K562 (cell line): ENCODE results near the gene GASK1B. TPM values are rescaled to one million over a fixed set of nuclear protein-coding genes. Genes with fewer than 3 reads are reported as not detected.

Source experiments
- ATAC-seq: fragments of 200-7000 bp; cut with Tn5 transposase; 3 replicates; pipeline ENCODE4 v1.9.1; 2020; ENCODE audit warnings: moderate library complexity
- BruUV-seq: library from RNA; stranded (reverse); fragments of 400-500 nt; replicated peaks from 2 replicates; lab custom pipeline; 2021; lab: Mats Ljungman, UMichigan
- CTCF ChIA-PET: fragments of 300-600 bp; formaldehyde crosslinking; extraction: SDS; loops from one replicate; lab custom pipeline; 2021; ENCODE audit warnings: low intra/inter-chr PET ratio; lab: Yijun Ruan, JAX
- POLR2A ChIA-PET: fragments of 300-600, 350-650 bp; sonication (Branson Sonifier 250); formaldehyde crosslinking; extraction: SDS; loops from one replicate; lab custom pipeline; 2021; ENCODE audit warnings: antibody characterized with exemption, inconsistent platforms; lab: Yijun Ruan, JAX
- DNase-seq, 4 experiments: peaks; one replicate each; pipeline versions ENCODE4 v3.0.0 to v3.0.0-alpha.2; 2011 to 2018; ENCODE audit warnings: low spot score in 3 of 4, mixed read lengths in 3 of 4; ENCODE audit errors: extremely low read depth in 1 of 4
- FAIRE-seq: peaks from 2 replicates; lab custom pipeline; 2011; peaks lifted over from hg19 to GRCh38; lab: Jason Lieb, UNC
- H2AFZ ChIP-seq: 2 replicates; pipeline ENCODE4 v1.6.0; 2011; ENCODE audit warnings: low read depth, low read length, control low read depth, inconsistent platforms
- H3K27ac ChIP-seq: fragments of 200-600 bp; 3 replicates; pipeline ENCODE4 v1.8.0; 2011; ENCODE audit warnings: low read depth, mild to moderate bottlenecking, control low read depth, inconsistent platforms, low read length, moderate library complexity, mixed read lengths; ENCODE audit errors: extremely low read depth
- H3K27me3 ChIP-seq, 2 experiments: fragments of 300-600 bp in 1 of 2; 2 replicates in 1 of 2; 3 replicates in 1 of 2; pipeline versions ENCODE4 v1.6.0 to v1.8.0; 2011; ENCODE audit warnings: inconsistent platforms in 2 of 2, low read length in 2 of 2, mild to moderate bottlenecking in 1 of 2, mixed read lengths in 1 of 2, moderate library complexity in 1 of 2; ENCODE audit not compliant: control insufficient read depth in 2 of 2, insufficient read depth in 2 of 2
- H3K36me3 ChIP-seq: fragments of 300-600 bp; 3 replicates; pipeline ENCODE4 v1.8.0; 2011; ENCODE audit warnings: mild to moderate bottlenecking, low read length, inconsistent platforms; ENCODE audit not compliant: control insufficient read depth, insufficient read depth
- H3K4me1 ChIP-seq, 2 experiments: fragments of 200-600 bp in 1 of 2; replicated peaks in 1 of 2; 2 replicates in 1 of 2; 3 replicates in 1 of 2; pipeline versions ENCODE4 v1.5.1 to v1.8.0; 2011; ENCODE audit warnings: inconsistent platforms in 2 of 2, low read length in 2 of 2, mild to moderate bottlenecking in 1 of 2, mixed read lengths in 1 of 2, moderate library complexity in 1 of 2; ENCODE audit not compliant: control insufficient read depth in 2 of 2, insufficient read depth in 2 of 2
- H3K4me2 ChIP-seq: 2 replicates; pipeline ENCODE4 v1.6.1; 2011; ENCODE audit warnings: low read length, control low read depth, inconsistent platforms, mixed read lengths; ENCODE audit not compliant: insufficient read depth
- H3K4me3 ChIP-seq: fragments of 200-600 bp; sonication (generic), shearing (Covaris generic); 2 replicates; pipeline ENCODE4 v1.5.1; 2016; ENCODE audit warnings: control low read depth, inconsistent platforms
- H3K79me2 ChIP-seq: fragments of 200-600 bp; 3 replicates; pipeline ENCODE4 v1.8.0; 2011; ENCODE audit warnings: low read length, inconsistent platforms; ENCODE audit not compliant: control insufficient read depth, insufficient read depth
- H3K9ac ChIP-seq, 2 experiments: 2 replicates each; pipeline versions ENCODE4 v1.6.0 to v1.6.1; 2011; ENCODE audit warnings: low read depth in 2 of 2, low read length in 2 of 2, control low read depth in 1 of 2, inconsistent platforms in 1 of 2, mild to moderate bottlenecking in 1 of 2, mixed read lengths in 1 of 2; ENCODE audit not compliant: insufficient read depth in 1 of 2
- H3K9me1 ChIP-seq: one replicate; pipeline ENCODE4 v1.6.0; 2011; ENCODE audit warnings: inconsistent platforms, mild to moderate bottlenecking, low read length, moderate library complexity; ENCODE audit not compliant: control insufficient read depth, insufficient read depth
- H3K9me3 ChIP-seq: replicated peaks from 2 replicates; pipeline ENCODE4 v1.5.1; 2011; ENCODE audit warnings: low read depth, low read length, inconsistent platforms; ENCODE audit not compliant: control insufficient read depth, insufficient read depth
- H4K20me1 ChIP-seq: replicated peaks from 2 replicates; pipeline ENCODE4 v1.6.1; 2011; ENCODE audit warnings: low read length, inconsistent platforms, mixed read lengths; ENCODE audit not compliant: control insufficient read depth, insufficient read depth
- CCNT2 ChIP-seq: IDR thresholded peaks from 2 replicates; pipeline ENCODE4 v1.6.1; 2011; ENCODE audit warnings: borderline replicate concordance, low read depth, mild to moderate bottlenecking, moderate library complexity, mixed read lengths, low read length; ENCODE audit not compliant: insufficient read length; ENCODE audit errors: extremely low read depth
- COPS2 ChIP-seq: fragments of 450-650 bp; conservative IDR thresholded peaks from 2 replicates; pipeline ENCODE4 v1.6.1; 2016; ENCODE audit warnings: mild to moderate bottlenecking, moderate library complexity
- EP400 ChIP-seq: fragments of 450-650 bp; IDR thresholded peaks from 2 replicates; pipeline ENCODE4 v1.6.1; 2017; ENCODE audit warnings: antibody characterized with exemption, mild to moderate bottlenecking, moderate library complexity
- FOXK2 ChIP-seq, 2 experiments: fragments of 450-650 bp; IDR thresholded peaks in 1 of 2; conservative IDR thresholded peaks in 1 of 2; 2 replicates each; pipeline ENCODE4 v1.6.1; 2016; ENCODE audit warnings: low read depth in 2 of 2, mild to moderate bottlenecking in 1 of 2
- GTF2E2 ChIP-seq: fragments of 200-800 bp; sonication (Bioruptor generic); IDR thresholded peaks from 2 replicates; pipeline ENCODE4 v1.6.1; 2016; ENCODE audit warnings: missing genetic modification characterization, missing compliant biosample characterization
- NEUROD1 ChIP-seq: fragments of 150-350 bp; IDR thresholded peaks from 2 replicates; pipeline ENCODE4 v1.6.1; 2014; ENCODE audit warnings: borderline replicate concordance, low read length, low read depth; ENCODE audit not compliant: partially characterized antibody
- SRSF3 ChIP-seq: fragments of 200-400 bp; formaldehyde crosslinking; IDR thresholded peaks from 2 replicates; pipeline ENCODE4 v1.6.1; 2016; ENCODE audit warnings: mild to moderate bottlenecking, low read length, moderate library complexity; ENCODE audit not compliant: insufficient read depth
- TARDBP ChIP-seq: fragments of 450-650 bp; IDR thresholded peaks from 2 replicates; pipeline ENCODE4 v1.6.1; 2016
- in situ Hi-C: fragments of 300-500 bp; cut with MboI; formaldehyde crosslinking; loops from 4 replicates; pipeline ENCODE4 v1.15.0; 2018; ENCODE audit warnings: inconsistent platforms, mixed read lengths
- intact Hi-C: fragments of 100-400 bp; cut with micrococcal nuclease; formaldehyde crosslinking; loops from 2 replicates; pipeline ENCODE4 v1.14.2; 2022
- polyA plus RNA-seq, 8 experiments: library from polyadenylated mRNA; depleted of rRNA in 4 of 8; stranded (reverse) in 5 of 8; unstranded in 3 of 8; fragments of >200 nt; fragmentation: Nextera tagmentation in 2 of 8; fragmentation: Illumina TruSeq in 1 of 8; extraction: Ambion mirVana in 2 of 8; extraction: Trizol in 1 of 8; gene quantifications; 2 replicates each; pipeline versions ENCODE4 v1.2.1 to v1.2.3, GENCODE V29; 2011 to 2014; ENCODE audit warnings: inconsistent platforms in 1 of 8, missing spikeins in 1 of 8
- total RNA-seq, 7 experiments: library from RNA; depleted of rRNA in 6 of 7; stranded (reverse); fragments of >200 nt in 6 of 7; fragmentation: Illumina TruSeq in 2 of 7; extraction: Trizol in 2 of 7; gene quantifications; 2 replicates each; pipeline versions ENCODE4 v1.2.1 to v1.2.3, GENCODE V29; 2011 to 2021; ENCODE audit warnings: low replicate concordance in 1 of 7
- TF ChIP-seq, protein P1 (sequence below): fragments of 450-650 bp; IDR thresholded peaks from 2 replicates; pipeline ENCODE4 v1.6.1; 2018; ENCODE audit warnings: mild to moderate bottlenecking, low read depth; ENCODE audit not compliant: partially characterized antibody
- TF ChIP-seq, protein P2 (sequence below): fragments of 250-450 bp; sonication (Bioruptor Pico); IDR thresholded peaks from 2 replicates; pipeline ENCODE4 v1.4.0; 2020; ENCODE audit warnings: mild to moderate bottlenecking
- TF ChIP-seq, protein P3 (sequence below), 2 experiments: fragments of 450-650 bp in 1 of 2; IDR thresholded peaks; 2 replicates each; pipeline ENCODE4 v1.6.1; 2011 to 2017; ENCODE audit warnings: low read depth in 2 of 2, antibody characterized with exemption in 1 of 2, borderline replicate concordance in 1 of 2, low read length in 1 of 2, mild to moderate bottlenecking in 1 of 2, mixed read lengths in 1 of 2; ENCODE audit not compliant: control insufficient read depth in 1 of 2

GASK1B gene
- total and polyA plus RNA-seq, 9 of the 15 experiments (the other 6 are each of a cell fraction or from before 2014, with no cell fraction given) = 0.13 to 1.2 (median 0.61) TPM

DNA sequence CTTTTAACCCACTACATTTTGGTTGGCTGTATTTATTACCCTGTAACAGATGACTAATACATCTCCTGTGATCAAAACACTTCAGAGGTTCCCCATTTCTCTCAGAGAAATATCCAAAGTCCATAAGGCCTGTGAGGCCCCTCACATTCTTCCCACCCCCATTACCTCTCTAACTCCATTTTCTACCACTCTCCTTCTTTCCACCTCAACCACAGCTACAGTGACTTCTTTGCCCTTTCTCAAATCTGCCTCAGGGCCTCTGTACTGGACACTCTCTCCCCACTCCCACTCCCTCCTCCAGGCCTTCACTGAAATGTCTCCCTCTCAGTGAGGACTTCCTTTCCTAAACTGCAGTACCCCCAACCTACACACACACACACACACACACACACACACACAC lies 29.1 kb upstream of the GASK1B start:
- in situ Hi-C loops = no loop called here
- CTCF ChIA-PET = no interaction called here
- intact Hi-C loops = no loop called here

More for the DNA sequence above, 29.1 kb upstream of the GASK1B start:
- DNase-seq (no peak), ATAC-seq (peak; percentile 63)
- Histone ChIP-seq H3K9ac (no peak overlapping the region), H4K20me1 (no peaks in the 10 kb centered on the region), H3K27me3 (no peaks in the 10 kb centered on the region), H3K9me3 (no peaks in the 10 kb centered on the region), H3K27ac (no peak overlapping the region), H3K79me2 (no peaks in the 10 kb centered on the region), H3K4me2 (no peak overlapping the region), H3K9me1 (no peaks in the 10 kb centered on the region), H2AFZ (peak overlapping the region; percentile 0; the same call in 1 of the 2 replicates)
- TF ChIP-seq SRSF3 (no peak), CCNT2 (no peak), COPS2 (no peak), TARDBP (no peak), EP400 (no peak), GTF2E2 (tag) (no peak), FOXK2 (conservative IDR thresholded peaks at IDR 0.05 in 1 of 2, IDR thresholded peaks at IDR 0.05 in 1 of 2; ENCODE audit: low read depth in 2 of 2) (no peak), NEUROD1 (no peak)
- TF ChIP-seq, protein P1, sequence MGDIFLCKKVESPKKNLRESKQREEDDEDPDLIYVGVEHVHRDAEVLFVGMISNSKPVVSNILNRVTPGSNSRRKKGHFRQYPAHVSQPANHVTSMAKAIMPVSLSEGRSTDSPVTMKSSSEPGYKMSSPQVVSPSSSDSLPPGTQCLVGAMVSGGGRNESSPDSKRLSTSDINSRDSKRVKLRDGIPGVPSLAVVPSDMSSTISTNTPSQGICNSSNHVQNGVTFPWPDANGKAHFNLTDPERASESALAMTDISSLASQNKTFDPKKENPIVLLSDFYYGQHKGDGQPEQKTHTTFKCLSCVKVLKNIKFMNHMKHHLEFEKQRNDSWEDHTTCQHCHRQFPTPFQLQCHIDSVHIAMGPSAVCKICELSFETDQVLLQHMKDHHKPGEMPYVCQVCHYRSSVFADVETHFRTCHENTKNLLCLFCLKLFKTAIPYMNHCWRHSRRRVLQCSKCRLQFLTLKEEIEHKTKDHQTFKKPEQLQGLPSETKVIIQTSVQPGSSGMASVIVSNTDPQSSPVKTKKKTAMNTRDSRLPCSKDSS = no peak
- TF ChIP-seq, protein P2, sequence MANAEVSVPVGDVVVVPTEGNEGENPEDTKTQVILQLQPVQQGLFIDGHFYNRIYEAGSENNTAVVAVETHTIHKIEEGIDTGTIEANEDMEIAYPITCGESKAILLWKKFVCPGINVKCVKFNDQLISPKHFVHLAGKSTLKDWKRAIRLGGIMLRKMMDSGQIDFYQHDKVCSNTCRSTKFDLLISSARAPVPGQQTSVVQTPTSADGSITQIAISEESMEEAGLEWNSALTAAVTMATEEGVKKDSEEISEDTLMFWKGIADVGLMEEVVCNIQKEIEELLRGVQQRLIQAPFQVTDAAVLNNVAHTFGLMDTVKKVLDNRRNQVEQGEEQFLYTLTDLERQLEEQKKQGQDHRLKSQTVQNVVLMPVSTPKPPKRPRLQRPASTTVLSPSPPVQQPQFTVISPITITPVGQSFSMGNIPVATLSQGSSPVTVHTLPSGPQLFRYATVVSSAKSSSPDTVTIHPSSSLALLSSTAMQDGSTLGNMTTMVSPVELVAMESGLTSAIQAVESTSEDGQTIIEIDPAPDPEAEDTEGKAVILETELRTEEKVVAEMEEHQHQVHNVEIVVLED (CRISPR knock-in tag) = no peak
- TF ChIP-seq, protein P3, sequence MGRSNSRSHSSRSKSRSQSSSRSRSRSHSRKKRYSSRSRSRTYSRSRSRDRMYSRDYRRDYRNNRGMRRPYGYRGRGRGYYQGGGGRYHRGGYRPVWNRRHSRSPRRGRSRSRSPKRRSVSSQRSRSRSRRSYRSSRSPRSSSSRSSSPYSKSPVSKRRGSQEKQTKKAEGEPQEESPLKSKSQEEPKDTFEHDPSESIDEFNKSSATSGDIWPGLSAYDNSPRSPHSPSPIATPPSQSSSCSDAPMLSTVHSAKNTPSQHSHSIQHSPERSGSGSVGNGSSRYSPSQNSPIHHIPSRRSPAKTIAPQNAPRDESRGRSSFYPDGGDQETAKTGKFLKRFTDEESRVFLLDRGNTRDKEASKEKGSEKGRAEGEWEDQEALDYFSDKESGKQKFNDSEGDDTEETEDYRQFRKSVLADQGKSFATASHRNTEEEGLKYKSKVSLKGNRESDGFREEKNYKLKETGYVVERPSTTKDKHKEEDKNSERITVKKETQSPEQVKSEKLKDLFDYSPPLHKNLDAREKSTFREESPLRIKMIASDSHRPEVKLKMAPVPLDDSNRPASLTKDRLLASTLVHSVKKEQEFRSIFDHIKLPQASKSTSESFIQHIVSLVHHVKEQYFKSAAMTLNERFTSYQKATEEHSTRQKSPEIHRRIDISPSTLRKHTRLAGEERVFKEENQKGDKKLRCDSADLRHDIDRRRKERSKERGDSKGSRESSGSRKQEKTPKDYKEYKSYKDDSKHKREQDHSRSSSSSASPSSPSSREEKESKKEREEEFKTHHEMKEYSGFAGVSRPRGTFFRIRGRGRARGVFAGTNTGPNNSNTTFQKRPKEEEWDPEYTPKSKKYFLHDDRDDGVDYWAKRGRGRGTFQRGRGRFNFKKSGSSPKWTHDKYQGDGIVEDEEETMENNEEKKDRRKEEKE (IDR thresholded peaks at IDR 0.05; ENCODE audit: borderline replicate concordance in 1 of 2, control insufficient read depth in 1 of 2, low read depth in 2 of 2, low read length in 1 of 2) = no peak
- TF ChIP-seq, all 486 proteins: peak for 0
- Histone ChIP-seq H3K36me3 (no peaks in the 10 kb centered on the region), H3K4me3 (no peak overlapping the region), H3K4me1 (no peaks in the 10 kb centered on the region)
- POLR2A ChIA-PET = no interaction called here
- BruUV-seq = no TSS peak
- FAIRE-seq = no peak
